Bone marrow (tissue), 2 donors: ENCODE results near the gene GLIS2.

Experiments used
- DNase-seq, 2 donors: peaks; one replicate each; lab custom pipeline; 2025; lab: John Stamatoyannopoulos, UW

GLIS2 gene

GRCh38 chr16:4383591-4384444 lies 68.0 kb downstream of the GLIS2 start:
- no peak for DNase-seq

GRCh38 chr16:4384509-4384942 lies 68.7 kb downstream of the GLIS2 start:
- DNase-seq, result no peak

- no peak for DNase-seq
Measured at GRCh38 chr16:4385066-4385788, 69.4 kb downstream of the GLIS2 start.

- no peak for DNase-seq
Measured at GRCh38 chr16:4385789-4386450, 70.1 kb downstream of the GLIS2 start.

GRCh38 chr16:4386451-4386805 lies 70.6 kb downstream of the GLIS2 start:
- no peak for DNase-seq

GRCh38 chr16:4386951-4387565 lies 71.2 kb downstream of the GLIS2 start:
- no peak for DNase-seq

- no peak for DNase-seq
Measured at GRCh38 chr16:4387781-4388180, 71.9 kb downstream of the GLIS2 start.

- DNase-seq, result no peak
Measured at GRCh38 chr16:4388271-4389021, 72.6 kb downstream of the GLIS2 start.
